RCC 7860 (cell line): ENCODE measurements around the gene EHBP1.
"Not testable (repeated sequence)": the region's sequence is repeated elsewhere in the genome, so short reads cannot be mapped to it uniquely, and the experiment has no call there.

Experiments used
- DNase-seq: peaks from one replicate; pipeline ENCODE4 v3.0.0-alpha.2; 2015; ENCODE audit warnings: low spot score
- FAIRE-seq: peaks from 2 replicates; lab custom pipeline; 2012; peaks lifted over from hg19 to GRCh38; lab: Jason Lieb, UNC

The EHBP1 gene

DNA sequence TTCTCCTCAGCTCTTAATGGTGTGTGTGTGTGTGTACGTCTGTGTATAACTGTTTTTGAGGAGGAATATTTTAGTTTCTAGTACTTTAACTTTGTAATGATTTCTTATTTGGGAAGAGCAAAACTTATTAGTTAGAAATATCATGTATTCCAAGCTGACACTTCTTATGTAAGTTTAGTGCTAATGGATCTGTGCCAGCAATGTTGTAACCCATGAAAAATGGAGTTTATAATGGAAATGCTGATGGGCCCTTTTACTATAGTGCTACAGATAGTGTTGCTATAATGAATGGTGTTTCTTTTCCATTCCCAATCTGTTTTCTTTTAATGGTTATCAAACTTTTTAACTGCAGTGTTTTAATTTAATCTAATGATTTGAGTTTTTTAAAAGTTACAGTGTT is 295.3 kb downstream of the EHBP1 start:
- FAIRE-seq = no peak
- no peak for DNase-seq

- FAIRE-seq (no peak), DNase-seq (no peak)
Observed at GRCh38 chr2:63001576-63001975, 296.1 kb downstream of the EHBP1 start.

- DNase-seq = no peak
- no peak for FAIRE-seq
Observed at GRCh38 chr2:63003351-63003750, 297.8 kb downstream of the EHBP1 start.

DNA sequence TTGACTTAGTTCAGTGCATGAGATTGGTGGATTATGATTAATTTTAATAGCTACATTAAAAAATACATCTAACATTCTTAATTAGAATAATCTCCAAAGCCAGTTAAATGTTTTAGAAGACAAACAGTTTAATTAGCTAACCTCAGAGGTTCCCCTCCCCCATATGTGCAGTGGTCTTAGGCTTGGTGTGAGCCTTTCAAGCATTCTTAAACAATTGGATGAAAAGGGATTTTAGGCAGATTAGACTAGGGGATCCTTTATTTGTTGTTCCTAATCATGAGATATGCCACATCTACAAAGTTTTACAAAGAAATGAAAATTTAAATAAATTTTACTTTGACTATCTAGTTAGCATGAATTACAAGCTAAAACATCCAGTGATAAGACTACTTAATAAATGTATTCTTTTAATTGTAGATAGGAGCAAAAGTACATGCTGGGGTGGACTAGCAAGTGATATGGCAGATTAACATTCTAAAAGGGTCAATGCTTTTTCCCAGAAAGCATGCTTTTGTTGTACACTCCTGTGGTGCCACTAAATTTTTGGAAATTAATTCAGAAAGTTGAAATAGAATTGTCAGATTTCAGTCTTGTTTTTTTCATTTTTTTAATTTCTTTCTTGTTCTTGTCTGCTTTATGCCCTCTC is 302.4 kb downstream of the EHBP1 start:
- DNase-seq (no peak), FAIRE-seq (no peak)

DNA sequence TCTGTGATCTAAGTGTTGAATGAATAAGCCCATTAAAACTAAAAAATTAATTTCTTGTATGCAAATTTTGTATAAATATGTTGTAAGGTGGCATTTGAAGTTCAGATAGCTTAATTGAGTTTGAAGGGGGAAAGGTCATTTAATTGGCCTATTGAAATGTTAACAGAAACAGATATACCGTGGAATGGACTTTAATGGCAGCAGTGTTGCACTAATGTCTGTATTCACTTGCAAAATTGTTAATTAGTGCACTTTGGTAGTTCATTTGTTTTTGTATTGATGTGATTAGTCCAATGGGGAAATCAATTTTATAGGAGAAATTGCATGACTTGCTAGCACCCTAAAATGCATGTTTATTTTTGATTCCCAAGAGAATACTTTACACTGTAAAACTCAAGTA is 303.3 kb downstream of the EHBP1 start:
- no peak for DNase-seq
- no peak for FAIRE-seq

DNA sequence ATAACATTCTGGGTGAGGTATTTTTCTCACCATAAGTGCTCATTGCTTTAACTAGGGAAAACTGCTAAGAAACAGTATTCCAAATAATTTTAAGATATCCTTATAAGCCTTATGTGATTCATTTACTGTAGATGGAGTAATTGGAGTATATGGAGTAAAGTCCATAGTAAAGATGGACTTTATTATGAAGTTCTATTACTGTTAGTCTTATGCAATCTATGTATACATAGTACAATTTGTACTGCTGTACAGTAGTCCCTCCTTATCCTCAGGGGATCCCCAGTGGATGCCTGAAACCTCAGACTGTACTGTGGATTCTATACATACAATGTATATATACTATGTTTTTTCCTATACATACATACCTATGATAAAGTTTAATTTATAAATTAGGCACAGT is 304.0 kb downstream of the EHBP1 start:
- DNase-seq (no peak), FAIRE-seq (no peak)

- FAIRE-seq (no peak), DNase-seq (no peak)
Observed at GRCh38 chr2:63012541-63012940, 307.0 kb downstream of the EHBP1 start.

DNA sequence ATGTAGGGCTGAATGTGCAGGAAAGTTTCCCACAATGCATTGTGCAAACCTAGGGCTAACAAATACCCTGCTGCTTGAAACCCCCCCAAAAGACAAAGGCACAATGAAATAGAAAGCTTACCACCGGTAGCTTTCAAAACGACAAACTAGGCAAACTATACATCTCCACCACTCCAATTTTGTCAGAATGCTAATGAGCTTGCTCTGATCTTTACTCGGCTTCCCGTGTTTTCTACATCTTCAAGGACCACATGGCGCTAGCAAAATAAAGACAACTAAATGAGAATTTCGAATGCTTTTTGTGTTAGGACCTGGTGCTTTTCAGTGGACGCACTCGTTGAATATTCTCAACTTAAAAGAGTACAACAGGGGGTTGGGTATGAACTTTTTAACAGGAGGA is 307.9 kb downstream of the EHBP1 start:
- DNase-seq = no peak
- no peak for FAIRE-seq

DNA sequence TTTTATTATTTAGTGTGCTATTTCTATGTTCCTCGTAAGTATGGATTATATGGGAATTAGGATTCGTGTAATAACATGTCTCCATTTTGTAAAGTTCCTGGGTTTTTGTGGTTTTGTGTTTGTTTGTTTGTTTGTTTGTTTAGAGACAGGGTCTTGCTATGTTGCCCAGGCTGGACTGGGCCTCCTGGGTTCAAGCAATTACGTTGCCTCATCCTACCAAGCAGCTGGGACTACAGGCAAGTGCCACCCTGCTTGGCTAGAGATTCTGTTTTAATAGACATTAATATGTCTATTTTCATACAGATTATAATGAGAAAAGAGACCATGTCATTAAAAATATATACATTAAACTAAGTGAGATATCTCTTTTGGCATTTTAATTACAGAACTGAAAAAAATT is 309.9 kb downstream of the EHBP1 start:
- DNase-seq (no peak), FAIRE-seq (no peak)

GRCh38 chr2:63018439-63018838 is 312.9 kb downstream of the EHBP1 start:
- no peak for FAIRE-seq

GRCh38 chr2:63019686-63020085 is 314.2 kb downstream of the EHBP1 start:
- not testable (repeated sequence) for DNase-seq, FAIRE-seq

More at GRCh38 chr2:63018439-63018838, 312.9 kb downstream of the EHBP1 start:
- DNase-seq = no peak

- DNase-seq (peak; percentile 32), FAIRE-seq (peak; percentile 14)
Observed at GRCh38 chr2:63023444-63023843, 317.9 kb downstream of the EHBP1 start.

GRCh38 chr2:63027220-63027619 is 321.7 kb downstream of the EHBP1 start:
- FAIRE-seq = no peak
- no peak for DNase-seq

DNA sequence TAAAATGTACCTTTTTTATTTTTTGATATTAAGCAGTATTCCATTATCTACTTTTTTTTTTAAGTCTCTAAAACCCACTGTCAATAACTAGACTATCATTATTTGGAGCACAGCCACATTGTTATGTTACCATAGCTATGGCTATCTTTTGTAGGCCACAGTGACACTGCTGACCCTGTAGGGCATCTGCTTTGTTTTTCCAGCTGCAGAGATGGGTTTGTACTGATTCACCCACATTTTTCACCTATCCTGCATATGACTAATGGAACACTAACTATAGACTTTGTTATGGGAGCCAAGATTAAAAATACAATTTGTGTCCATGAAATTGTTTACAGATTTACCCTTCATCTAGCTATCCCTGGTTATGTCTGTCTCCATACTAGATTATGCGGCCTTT is 323.5 kb downstream of the EHBP1 start:
- FAIRE-seq = no peak

DNA sequence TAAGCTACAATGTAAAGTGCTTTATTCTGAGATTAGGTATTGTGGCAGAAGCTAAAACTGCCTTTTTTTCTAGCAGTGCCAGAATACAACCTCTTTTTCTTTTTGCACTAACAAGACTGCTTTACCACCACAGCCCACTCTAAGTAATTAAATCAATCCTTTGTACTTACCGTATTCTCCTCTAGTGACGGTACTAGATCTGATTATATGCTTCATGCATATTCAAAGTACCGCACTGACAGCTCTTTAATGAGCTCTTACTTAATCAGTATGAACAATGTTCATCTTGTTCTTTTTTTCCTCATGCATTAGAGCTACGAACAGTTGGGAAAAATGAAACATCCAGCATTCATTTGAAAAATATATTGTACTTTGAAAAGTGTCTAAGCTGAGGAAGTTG is 329.0 kb downstream of the EHBP1 start:
- no peak for DNase-seq
- FAIRE-seq = no peak

More for the DNA sequence above, 323.5 kb downstream of the EHBP1 start:
- no peak for DNase-seq

- DNase-seq = no peak
- FAIRE-seq = peak; percentile 4
Observed at GRCh38 chr2:63035169-63035568, 329.7 kb downstream of the EHBP1 start.

DNA sequence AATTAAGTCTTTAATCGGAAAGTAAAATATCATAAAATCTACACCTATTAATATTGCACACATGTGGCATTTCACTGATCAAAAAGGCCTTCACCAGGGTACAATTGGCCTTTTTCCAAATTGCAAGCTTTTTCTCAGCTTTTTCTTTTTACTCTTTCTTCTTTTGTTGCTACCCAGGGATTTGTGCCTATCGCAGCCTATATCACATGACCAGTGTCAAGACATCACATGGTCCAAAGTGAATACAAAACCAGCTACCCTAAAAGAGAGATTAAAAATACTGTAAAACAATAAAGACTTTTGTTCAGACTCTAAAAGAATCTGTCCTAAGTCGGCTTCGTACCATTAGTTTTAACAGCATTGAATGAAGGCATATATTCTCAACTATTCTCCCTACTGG is 330.1 kb downstream of the EHBP1 start:
- FAIRE-seq (no peak), DNase-seq (no peak)

- FAIRE-seq (no peak), DNase-seq (no peak)
Observed at GRCh38 chr2:63038034-63038433, 332.5 kb downstream of the EHBP1 start.

- DNase-seq (no peak), FAIRE-seq (no peak)
Observed at GRCh38 chr2:63040586-63040985, 335.1 kb downstream of the EHBP1 start.

DNA sequence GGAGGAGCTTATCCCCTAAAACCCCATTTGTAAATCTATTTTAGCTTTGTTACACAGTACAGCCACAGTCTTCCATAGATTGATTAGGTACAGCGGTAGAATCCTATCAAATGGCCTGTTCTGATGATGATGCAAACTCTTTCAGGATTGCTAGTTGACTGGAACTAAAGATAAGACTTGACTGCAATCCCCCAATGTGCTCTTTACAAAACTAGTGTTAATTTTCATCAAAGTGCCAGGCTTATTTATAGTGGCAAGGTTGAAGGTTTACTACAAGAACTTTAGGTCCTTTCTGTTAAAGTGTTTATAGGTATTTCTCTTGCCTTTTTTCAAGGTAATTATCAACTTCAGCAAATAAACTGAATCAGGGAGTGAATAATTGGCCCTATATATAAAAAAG is 336.1 kb downstream of the EHBP1 start:
- FAIRE-seq (no peak), DNase-seq (no peak)

DNA sequence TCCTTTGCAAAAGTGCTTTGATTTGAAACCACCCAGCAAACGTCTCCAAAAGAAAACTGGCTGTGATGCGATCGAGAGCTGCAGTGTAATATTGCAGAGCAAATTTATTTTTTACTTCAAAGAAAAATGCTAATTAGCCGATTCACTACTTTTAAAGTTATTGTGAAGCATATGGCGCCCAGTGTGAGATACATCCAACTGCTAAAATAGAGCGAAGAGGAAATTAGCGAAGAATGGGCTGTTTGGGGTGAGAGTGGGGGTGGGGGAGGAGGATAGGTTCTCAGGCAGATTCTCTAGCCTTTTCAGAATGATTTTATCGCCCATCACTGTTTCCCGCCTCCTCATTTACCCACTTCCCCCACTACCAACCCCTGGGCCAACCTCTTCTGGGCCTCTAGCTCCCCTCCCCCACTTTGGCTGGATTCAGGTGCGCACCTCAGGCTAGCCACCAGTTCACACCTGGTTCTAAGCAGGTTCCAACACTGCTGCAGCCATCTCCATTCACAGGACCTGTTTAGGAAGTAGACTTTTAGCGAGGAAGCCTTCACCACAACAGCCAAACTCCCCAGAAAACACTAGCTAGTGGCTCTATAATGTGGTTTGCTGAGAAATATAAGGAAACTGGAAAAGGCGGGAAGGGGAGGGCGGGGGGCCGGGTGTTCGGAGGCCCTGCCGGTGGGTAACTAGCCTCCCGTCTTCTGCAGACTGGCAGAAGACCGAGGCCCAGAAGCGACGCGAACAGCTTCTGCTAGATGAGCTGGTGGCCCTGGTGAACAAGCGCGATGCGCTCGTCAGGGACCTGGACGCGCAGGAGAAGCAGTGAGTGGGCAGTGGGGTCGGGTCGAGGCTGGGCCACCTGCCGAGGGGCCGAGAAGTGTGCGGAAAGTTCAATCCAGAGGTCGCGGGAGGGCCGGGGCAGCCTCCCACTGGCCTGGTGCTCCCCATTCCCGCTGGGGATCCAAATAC is 339.1 kb downstream of the EHBP1 start:
- FAIRE-seq = no peak

GRCh38 chr2:63046552-63046951 is 341.0 kb downstream of the EHBP1 start:
- no peak for FAIRE-seq
- DNase-seq = no peak

More for the DNA sequence above, 339.1 kb downstream of the EHBP1 start:
- DNase-seq = no peak
